ENCODE results near the gene RETREG2.

- TF ChIP-seq CTCF (conservative IDR thresholded peaks at IDR 0.05; ENCODE audit: low read depth in 2 of 2): 0 out of 4 replicates have a peak, but pooled peaks of 1 of the 2 experiments have one; percentile 16
- TF ChIP-seq CREB1 (CRISPR knock-in tag; IDR thresholded peaks at IDR 0.05; ENCODE audit: low read depth): no peak
- TF ChIP-seq EZH2 (IDR thresholded peaks at IDR 0.05; ENCODE audit: low read depth, unreplicated experiment): no peak
- TF ChIP-seq EZH2phosphoT487 (IDR thresholded peaks at IDR 0.05; ENCODE audit: unreplicated experiment): no peak
- no peak for TF ChIP-seq POLR2AphosphoS5 (IDR thresholded peaks at IDR 0.05; ENCODE audit: low read depth)
- TF ChIP-seq JUNB (IDR thresholded peaks at IDR 0.05; ENCODE audit: unreplicated experiment): no peak
- TF ChIP-seq REST (IDR thresholded peaks at IDR 0.05; ENCODE audit: unreplicated experiment): no peak
- no peak for TF ChIP-seq ETS1 (IDR thresholded peaks at IDR 0.05)
- TF ChIP-seq STAT1 (IDR thresholded peaks at IDR 0.05; ENCODE audit: unreplicated experiment): no peak
- TF ChIP-seq ZNF331 (CRISPR knock-in tag; IDR thresholded peaks at IDR 0.05; ENCODE audit: low read depth): no peak
- TF ChIP-seq NANOG (IDR thresholded peaks at IDR 0.05; ENCODE audit: borderline replicate concordance): no peak
- TF ChIP-seq ZNF114 (CRISPR knock-in tag; IDR thresholded peaks at IDR 0.05): no peak
Observed at GRCh38 chr2:219178377-219179175, 501 bp downstream of the RETREG2 start.

All from GM23338 (cell line).